Prostate gland (tissue), 2 donors: ENCODE measurements around the gene PALM3.

ENCODE experiments used
- CTCF ChIP-seq, 4 experiments: fragments of 200-600 bp in 2 of 4; fragments of 450-650 bp in 2 of 4; sonication (generic) in 2 of 4; IDR thresholded peaks; 1 replicate in 3 of 4; 2 replicates in 1 of 4; pipeline ENCODE4 v1.5.1; 2016 to 2019; ENCODE audit warnings: antibody characterized with exemption in 4 of 4, mild to moderate bottlenecking in 2 of 4, moderate library complexity in 2 of 4
- POLR2AphosphoS5 ChIP-seq: sonication (generic); formaldehyde crosslinking; IDR thresholded peaks from one replicate; pipeline ENCODE4 v1.6.1; 2017; ENCODE audit warnings: antibody characterized with exemption

GRCh38 chr19:14058182-14059092, 3.4 kb downstream of the PALM3 start:
- TF ChIP-seq CTCF (IDR thresholded peaks at IDR 0.05) (no peak), POLR2AphosphoS5 (no peak)
